ENCODE measurements around the gene CD96.

GRCh38 chr3:111584744-111585143 is 42.7 kb downstream of the CD96 start:
- no peak for TF ChIP-seq POLR2A (IDR thresholded peaks at IDR 0.05)
- TF ChIP-seq, protein P1, sequence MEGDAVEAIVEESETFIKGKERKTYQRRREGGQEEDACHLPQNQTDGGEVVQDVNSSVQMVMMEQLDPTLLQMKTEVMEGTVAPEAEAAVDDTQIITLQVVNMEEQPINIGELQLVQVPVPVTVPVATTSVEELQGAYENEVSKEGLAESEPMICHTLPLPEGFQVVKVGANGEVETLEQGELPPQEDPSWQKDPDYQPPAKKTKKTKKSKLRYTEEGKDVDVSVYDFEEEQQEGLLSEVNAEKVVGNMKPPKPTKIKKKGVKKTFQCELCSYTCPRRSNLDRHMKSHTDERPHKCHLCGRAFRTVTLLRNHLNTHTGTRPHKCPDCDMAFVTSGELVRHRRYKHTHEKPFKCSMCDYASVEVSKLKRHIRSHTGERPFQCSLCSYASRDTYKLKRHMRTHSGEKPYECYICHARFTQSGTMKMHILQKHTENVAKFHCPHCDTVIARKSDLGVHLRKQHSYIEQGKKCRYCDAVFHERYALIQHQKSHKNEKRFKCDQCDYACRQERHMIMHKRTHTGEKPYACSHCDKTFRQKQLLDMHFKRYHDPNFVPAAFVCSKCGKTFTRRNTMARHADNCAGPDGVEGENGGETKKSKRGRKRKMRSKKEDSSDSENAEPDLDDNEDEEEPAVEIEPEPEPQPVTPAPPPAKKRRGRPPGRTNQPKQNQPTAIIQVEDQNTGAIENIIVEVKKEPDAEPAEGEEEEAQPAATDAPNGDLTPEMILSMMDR (IDR thresholded peaks at IDR 0.05) = no peak
